KMS-11 (cell line): ENCODE results near the gene TENM4.

Experiments used
- H2AFZ ChIP-seq: fragments of 200-600 bp; sonication (generic); 2 replicates; pipeline ENCODE4 v1.6.1; 2016; ENCODE audit warnings: antibody characterized with exemption, mixed run types, low read depth
- H3K27ac ChIP-seq: fragments of 200-600 bp; sonication (generic); 2 replicates; pipeline ENCODE4 v1.6.1; 2016; ENCODE audit warnings: mild to moderate bottlenecking, mixed run types
- H3K27me3 ChIP-seq: fragments of 200-600 bp; sonication (generic); 2 replicates; pipeline ENCODE4 v1.6.1; 2017; ENCODE audit warnings: mild to moderate bottlenecking, low read depth, mixed run types, moderate library complexity; ENCODE audit not compliant: insufficient read depth
- H3K36me3 ChIP-seq: fragments of 200-600 bp; sonication (generic); 2 replicates; pipeline ENCODE4 v1.6.1; 2017; ENCODE audit warnings: mild to moderate bottlenecking, mixed run types; ENCODE audit not compliant: insufficient read depth
- H3K4me1 ChIP-seq: fragments of 200-600 bp; sonication (generic); 2 replicates; pipeline ENCODE4 v1.6.1; 2016; ENCODE audit warnings: mild to moderate bottlenecking, low read depth, mixed run types; ENCODE audit not compliant: poor library complexity, severe bottlenecking
- H3K4me2 ChIP-seq: fragments of 200-600 bp; sonication (generic); 2 replicates; pipeline ENCODE4 v1.7.0; 2016; ENCODE audit warnings: mild to moderate bottlenecking, mixed run types
- H3K4me3 ChIP-seq: fragments of 200-600 bp; sonication (generic); IDR thresholded peaks from 2 replicates; pipeline ENCODE4 v1.6.1; 2017; ENCODE audit warnings: low read depth, low read length, mixed read lengths; ENCODE audit not compliant: insufficient read depth
- H3K79me2 ChIP-seq: fragments of 200-600 bp; sonication (generic); 2 replicates; pipeline ENCODE4 v1.6.1; 2016; ENCODE audit warnings: low read depth, mixed run types; ENCODE audit not compliant: insufficient read depth
- H3K9ac ChIP-seq: fragments of 200-600 bp; sonication (generic); 2 replicates; pipeline ENCODE4 v1.6.1; 2016; ENCODE audit warnings: mild to moderate bottlenecking, mixed run types
- H4K20me1 ChIP-seq: fragments of 200-600 bp; sonication (generic); 2 replicates; pipeline ENCODE4 v1.6.1; 2016; ENCODE audit warnings: mild to moderate bottlenecking, mixed run types; ENCODE audit not compliant: insufficient read depth
- CTCF ChIP-seq: fragments of 200-600 bp; sonication (generic); conservative IDR thresholded peaks from 2 replicates; pipeline ENCODE4 v1.6.1; 2017; ENCODE audit warnings: low read depth, mild to moderate bottlenecking, antibody characterized with exemption, low read length, moderate library complexity, mixed read lengths

The TENM4 gene

GRCh38 chr11:79110321-79110720 lies 330.5 kb downstream of the TENM4 start:
- H3K4me2 ChIP-seq, result no peak overlapping the region
- H2AFZ ChIP-seq, result no peak overlapping the region
- no peaks in the 10 kb centered on the region for H3K79me2 ChIP-seq
- no peaks in the 10 kb centered on the region for H3K36me3 ChIP-seq
- H3K27ac ChIP-seq, result no peak overlapping the region
- no peak for TF ChIP-seq CTCF
- H3K4me3 ChIP-seq, result no peak overlapping the region
- no peaks in the 10 kb centered on the region for H4K20me1 ChIP-seq
- H3K4me1 ChIP-seq, result no peaks in the 10 kb centered on the region
- no peak overlapping the region for H3K9ac ChIP-seq
- H3K27me3 ChIP-seq, result no peaks in the 10 kb centered on the region

- no peak for TF ChIP-seq CTCF
Measured at GRCh38 chr11:79108851-79109250, 332.0 kb downstream of the TENM4 start.

GRCh38 chr11:79102840-79103239 lies 338.0 kb downstream of the TENM4 start:
- H3K4me1 ChIP-seq, result no peaks in the 10 kb centered on the region
- H3K4me2 ChIP-seq, result no peak overlapping the region
- H4K20me1 ChIP-seq, result no peaks in the 10 kb centered on the region
- H2AFZ ChIP-seq, result no peak overlapping the region
- H3K27ac ChIP-seq, result no peak overlapping the region
- no peaks in the 10 kb centered on the region for H3K36me3 ChIP-seq
- TF ChIP-seq CTCF, result no peak
- H3K9ac ChIP-seq, result no peak overlapping the region
- H3K27me3 ChIP-seq, result no peaks in the 10 kb centered on the region
- H3K4me3 ChIP-seq, result no peak overlapping the region
- no peaks in the 10 kb centered on the region for H3K79me2 ChIP-seq

More at GRCh38 chr11:79108851-79109250, 332.0 kb downstream of the TENM4 start:
- no peak overlapping the region for H2AFZ ChIP-seq
- no peaks in the 10 kb centered on the region for H3K27me3 ChIP-seq
- no peaks in the 10 kb centered on the region for H3K4me1 ChIP-seq
- no peaks in the 10 kb centered on the region for H4K20me1 ChIP-seq
- no peaks in the 10 kb centered on the region for H3K36me3 ChIP-seq
- H3K4me2 ChIP-seq, result no peak overlapping the region
- no peak overlapping the region for H3K27ac ChIP-seq
- H3K9ac ChIP-seq, result no peak overlapping the region
- no peak overlapping the region for H3K4me3 ChIP-seq
- H3K79me2 ChIP-seq, result no peaks in the 10 kb centered on the region

GRCh38 chr11:79101656-79102055 lies 339.2 kb downstream of the TENM4 start:
- Histone ChIP-seq H3K27ac (no peak overlapping the region), H3K36me3 (no peaks in the 10 kb centered on the region), H3K79me2 (no peaks in the 10 kb centered on the region), H2AFZ (no peak overlapping the region), H3K4me1 (no peaks in the 10 kb centered on the region), H4K20me1 (no peaks in the 10 kb centered on the region), H3K27me3 (no peaks in the 10 kb centered on the region), H3K4me2 (no peak overlapping the region), H3K4me3 (no peak overlapping the region), H3K9ac (no peak overlapping the region)
- no peak for TF ChIP-seq CTCF
